Measurements from ENCODE around the gene MICAL2. TPM values are rescaled to one million over a fixed set of nuclear protein-coding genes. Genes with fewer than 3 reads are reported as not detected.

Gene MICAL2
- total and polyA plus RNA-seq, 2 of the 13 experiments (the other 11 are each of a cell fraction or from before 2014, with no cell fraction given): 0.78 to 1.1 TPM

GRCh38 chr11:12248330-12248729 lies 137.9 kb downstream of the MICAL2 start (continued):
- TF ChIP-seq ARID4A (CRISPR knock-in tag; IDR thresholded peaks at IDR 0.05; ENCODE audit: borderline replicate concordance) (peak; percentile 24; the same call in 1 of the 2 replicates), RBAK (CRISPR knock-in tag; IDR thresholded peaks at IDR 0.05) (no peak), PHF21A (CRISPR knock-in tag; IDR thresholded peaks at IDR 0.05) (peak; percentile 35; the same call in 1 of the 2 replicates), EED (CRISPR knock-in tag; IDR thresholded peaks at IDR 0.05) (no peak), FIP1L1 (IDR thresholded peaks at IDR 0.05; ENCODE audit: borderline replicate concordance, insufficient read depth, low read depth, low read length) (no peak), ZNF747 (CRISPR knock-in tag; IDR thresholded peaks at IDR 0.05; ENCODE audit: borderline replicate concordance) (no peak), ZNF292 (CRISPR knock-in tag; IDR thresholded peaks at IDR 0.05; ENCODE audit: borderline replicate concordance, low read depth) (peak; percentile 31; the same call in 1 of the 2 replicates), TFAP4 (IDR thresholded peaks at IDR 0.05; ENCODE audit: borderline replicate concordance, low read depth) (peak; percentile 92), ZMAT3 (CRISPR knock-in tag; conservative IDR thresholded peaks at IDR 0.05) (no peak), ZMYM4 (CRISPR knock-in tag; IDR thresholded peaks at IDR 0.05) (0 out of 2 replicates have a peak, but pooled peaks have one; percentile 20), SKI (IDR thresholded peaks at IDR 0.05; ENCODE audit: partially characterized antibody) (peak; percentile 27), MTA3 (CRISPR knock-in tag; IDR thresholded peaks at IDR 0.05) (no peak), HNRNPLL (IDR thresholded peaks at IDR 0.05; ENCODE audit: low read depth, low read length, poor library complexity, severe bottlenecking) (no peak), SOX6 (IDR thresholded peaks at IDR 0.05) (no peak), SOX6 (CRISPR knock-in tag; IDR thresholded peaks at IDR 0.05) (peak; percentile 36; the same call in 1 of the 2 replicates), ZBTB10 (CRISPR knock-in tag; IDR thresholded peaks at IDR 0.05; ENCODE audit: borderline replicate concordance) (no peak), SP140L (CRISPR knock-in tag; IDR thresholded peaks at IDR 0.05; ENCODE audit: borderline replicate concordance) (no peak), TBX2 (CRISPR knock-in tag; IDR thresholded peaks at IDR 0.05; ENCODE audit: borderline replicate concordance) (no peak), SALL1 (CRISPR knock-in tag; IDR thresholded peaks at IDR 0.05) (peak; percentile 58; the same call in 1 of the 2 replicates), ZGPAT (CRISPR knock-in tag; IDR thresholded peaks at IDR 0.05) (no peak), ZNF644 (CRISPR knock-in tag; IDR thresholded peaks at IDR 0.05; ENCODE audit: low read depth) (0 out of 2 replicates have a peak, but pooled peaks have one; percentile 17), FOXA3 (CRISPR knock-in tag; IDR thresholded peaks at IDR 0.05) (0 out of 2 replicates have a peak, but pooled peaks have one; percentile 12)
